A549 (cell line): ENCODE results near the gene FGGY. TPM values are rescaled to one million over a fixed set of nuclear protein-coding genes. Genes with fewer than 3 reads are reported as not detected.
A peak's percentile ranks its signal among the peaks of the same experiment; 100 is the strongest.

Experiments used
- ATAC-seq, 2 experiments: fragments of 200-7000 bp in 1 of 2; fragments of >200 bp in 1 of 2; cut with Nextera tagmentation in 1 of 2; cut with Tn5 transposase in 1 of 2; 3 replicates each; pipeline versions ENCODE4 v1.8.0 to v1.9.1; 2018 to 2020; ENCODE audit warnings: mild to moderate bottlenecking in 1 of 2, moderate library complexity in 1 of 2
- CTCF ChIA-PET: fragments of 300-600 bp; sonication (Branson Sonifier 250); formaldehyde crosslinking; extraction: SDS; loops from one replicate; lab custom pipeline; 2021; ENCODE audit warnings: antibody characterized with exemption, inconsistent platforms; lab: Yijun Ruan, JAX
- POLR2A ChIA-PET: fragments of 350-600 bp; formaldehyde crosslinking; extraction: SDS; loops from one replicate; lab custom pipeline; 2021; ENCODE audit warnings: antibody characterized with exemption, inconsistent platforms; lab: Yijun Ruan, JAX
- DNase-seq, 2 experiments: peaks; one replicate each; pipeline versions ENCODE4 v3.0.0 to v3.0.0-alpha.2; 2011 to 2016; ENCODE audit warnings: low read depth in 1 of 2, low spot score in 1 of 2
- FAIRE-seq: peaks from 2 replicates; lab custom pipeline; 2011; peaks lifted over from hg19 to GRCh38; lab: Jason Lieb, UNC
- H3K27ac ChIP-seq, 2 experiments: fragments of >200 bp; sonication (Bioruptor Twin); formaldehyde crosslinking; 3 replicates each; pipeline ENCODE4 v1.5.1; 2016 to 2017
- H3K4me1 ChIP-seq: fragments of >200 bp; sonication (Bioruptor Twin); formaldehyde crosslinking; 3 replicates; pipeline ENCODE4 v1.6.1; 2016
- H3K4me2 ChIP-seq: fragments of >200 bp; sonication (Bioruptor Twin); formaldehyde crosslinking; 3 replicates; pipeline ENCODE4 v1.6.1; 2016
- H3K4me3 ChIP-seq: fragments of >200 bp; sonication (Bioruptor Twin); formaldehyde crosslinking; 3 replicates; pipeline ENCODE4 v1.5.1; 2016
- H3K9me3 ChIP-seq: fragments of >200 bp; sonication (Bioruptor Twin); formaldehyde crosslinking; 3 replicates; pipeline ENCODE4 v1.6.1; 2016
- CBX8 ChIP-seq: fragments of 200-600 bp; sonication (generic); IDR thresholded peaks from 2 replicates; pipeline ENCODE4 v1.6.1; 2016
- EHF ChIP-seq: fragments of 250-450 bp; sonication (Bioruptor Pico); IDR thresholded peaks from 2 replicates; pipeline ENCODE4 v1.5.0; 2020; ENCODE audit warnings: mild to moderate bottlenecking
- ESRRA ChIP-seq: fragments of 150-350 bp; IDR thresholded peaks from 2 replicates; pipeline ENCODE4 v1.6.1; 2014; ENCODE audit warnings: mild to moderate bottlenecking, low read length, borderline replicate concordance
- FOXS1 ChIP-seq: fragments of 250-450 bp; sonication (Bioruptor Pico); IDR thresholded peaks from 2 replicates; pipeline ENCODE4 v1.5.0; 2020; ENCODE audit warnings: mild to moderate bottlenecking, moderate library complexity
- HOXB5 ChIP-seq: fragments of 250-450 bp; sonication (Bioruptor Pico); IDR thresholded peaks from 2 replicates; pipeline ENCODE4 v1.5.0; 2020; ENCODE audit warnings: mild to moderate bottlenecking, moderate library complexity
- JUNB ChIP-seq: fragments of >200 bp; sonication (Bioruptor Twin); formaldehyde crosslinking; IDR thresholded peaks from 2 replicates; pipeline ENCODE4 v1.6.1; 2016
- KDM1A ChIP-seq: fragments of 200-600 bp; sonication (generic); IDR thresholded peaks from 2 replicates; pipeline ENCODE4 v1.6.1; 2016; ENCODE audit warnings: low read depth, mild to moderate bottlenecking
- MAZ ChIP-seq: fragments of 150-350 bp; IDR thresholded peaks from 2 replicates; pipeline ENCODE4 v1.6.1; 2014; ENCODE audit warnings: antibody characterized with exemption, low read depth, low read length, borderline replicate concordance
- NPAS2 ChIP-seq: fragments of 250-450 bp; sonication (Bioruptor Pico); IDR thresholded peaks from 2 replicates; pipeline ENCODE4 v1.8.0; 2022; ENCODE audit warnings: mild to moderate bottlenecking, moderate library complexity, borderline replicate concordance
- NR3C1 ChIP-seq: fragments of >200 bp; sonication (Bioruptor Twin); formaldehyde crosslinking; IDR thresholded peaks from 3 replicates; pipeline ENCODE4 v1.6.1; 2017
- PHF8 ChIP-seq: fragments of 200-600 bp; sonication (generic); IDR thresholded peaks from 2 replicates; pipeline ENCODE4 v1.6.1; 2016; ENCODE audit warnings: low read depth, mild to moderate bottlenecking, antibody characterized with exemption, moderate library complexity, borderline replicate concordance
- POLR2A ChIP-seq: IDR thresholded peaks from 2 replicates; pipeline ENCODE4 v1.6.1; 2012; ENCODE audit warnings: mild to moderate bottlenecking, low read length
- RAD21 ChIP-seq, 2 experiments: fragments of >200 bp in 1 of 2; sonication (Bioruptor Twin) in 1 of 2; formaldehyde crosslinking in 1 of 2; IDR thresholded peaks in 1 of 2; conservative IDR thresholded peaks in 1 of 2; 2 replicates in 1 of 2; 3 replicates in 1 of 2; pipeline ENCODE4 v1.6.1; 2012 to 2018; ENCODE audit warnings: inconsistent platforms in 1 of 2
- RFX5 ChIP-seq: fragments of 450-650 bp; IDR thresholded peaks from 2 replicates; pipeline ENCODE4 v1.7.1; 2014; ENCODE audit warnings: antibody characterized with exemption, mild to moderate bottlenecking, moderate library complexity
- SREBF2 ChIP-seq: fragments of 450-650 bp; IDR thresholded peaks from 2 replicates; pipeline ENCODE4 v1.6.1; 2014; ENCODE audit warnings: mild to moderate bottlenecking, moderate library complexity
- TFCP2L1 ChIP-seq: fragments of 250-450 bp; sonication (Bioruptor Pico); IDR thresholded peaks from 2 replicates; pipeline ENCODE4 v1.5.0; 2021; ENCODE audit warnings: mild to moderate bottlenecking
- ZNF302 ChIP-seq: fragments of 250-450 bp; sonication (Bioruptor Pico); IDR thresholded peaks from 2 replicates; pipeline ENCODE4 v1.9.0; 2021; ENCODE audit warnings: inconsistent platforms, mild to moderate bottlenecking, moderate library complexity
- ZSCAN20 ChIP-seq: fragments of 250-450 bp; sonication (Bioruptor Pico); IDR thresholded peaks from 2 replicates; pipeline ENCODE4 v1.8.0; 2022; ENCODE audit warnings: mild to moderate bottlenecking, moderate library complexity
- WGBS: methylation state at CpG from one replicate; pipeline ENCODE4 v1.1.6; 2017; ENCODE audit errors: missing lambda C conversion rate; 5-methylcytosine and 5-hydroxymethylcytosine counted together
- polyA plus RNA-seq, 4 experiments: library from polyadenylated mRNA; depleted of rRNA in 3 of 4; stranded (reverse); fragments of >200 nt; fragmentation: RNase III in 1 of 4; extraction: RNeasy Plus Mini Kit Qiagen cat#74134 plus additional on column Dnase treatment in 1 of 4; gene quantifications; 2 replicates in 3 of 4; 3 replicates in 1 of 4; pipeline ENCODE4 v1.2.3, GENCODE V29; 2011 to 2017
- TF ChIP-seq, protein P1 (sequence below): IDR thresholded peaks from 2 replicates; pipeline ENCODE4 v1.6.1; 2012
- TF ChIP-seq, protein P2 (sequence below): fragments of 450-650 bp; IDR thresholded peaks from 2 replicates; pipeline ENCODE4 v1.6.1; 2014; ENCODE audit warnings: antibody characterized with exemption
- TF ChIP-seq, protein P3 (sequence below): fragments of >200 bp; sonication (Bioruptor Twin); formaldehyde crosslinking; IDR thresholded peaks from 3 replicates; pipeline ENCODE4 v1.6.1; 2016

Gene FGGY
- polyA plus RNA-seq, 2 of the 4 experiments (the other 2 are of a cell fraction), result 2.9 to 4.8 TPM

DNA sequence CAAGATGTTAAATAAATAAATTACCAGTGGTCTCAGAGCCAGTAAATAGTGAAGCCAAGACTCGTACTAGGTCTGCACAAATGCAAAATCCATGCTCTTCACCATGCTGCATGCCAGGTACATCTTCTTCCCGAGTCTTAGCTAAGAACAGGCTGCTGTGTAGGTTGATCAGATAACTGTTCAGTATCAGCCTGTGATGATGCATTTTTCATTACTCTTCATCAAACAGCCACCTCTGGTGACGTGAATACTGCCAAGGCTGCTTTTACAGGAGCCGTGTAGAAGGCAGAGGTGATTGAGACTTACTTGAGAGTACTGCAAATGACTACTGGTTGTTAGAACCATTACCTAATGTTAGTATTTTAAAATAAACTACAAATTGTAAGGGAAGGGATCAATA is 478.6 kb downstream of the FGGY start:
- ChIA-PET CTCF (interaction anchor here (2.6 kb wide), 1 partner anchor 16 kb away, joined by 14 read pairs; no protein-coding TSS in a partner anchor), POLR2A (no interaction called here)
- DNase-seq (no peak), ATAC-seq (no peak), FAIRE-seq (no peak)
- H3K4me2 ChIP-seq, result no peak overlapping the region
- TF ChIP-seq POLR2A, result no peak
- TF ChIP-seq EHF (CRISPR knock-in tag), result no peak
- TF ChIP-seq RAD21 (conservative IDR thresholded peaks at IDR 0.05 in 1 of 2, IDR thresholded peaks at IDR 0.05 in 1 of 2), result no peak
- TF ChIP-seq SREBF2, result no peak
- TF ChIP-seq PHF8, result no peak
- TF ChIP-seq JUNB, result no peak
- no peak for TF ChIP-seq ZSCAN20 (CRISPR knock-in tag)
- no peak for TF ChIP-seq CBX8
- no peak for TF ChIP-seq KDM1A
- no peak for TF ChIP-seq FOXS1 (CRISPR knock-in tag)
- TF ChIP-seq, protein P1, sequence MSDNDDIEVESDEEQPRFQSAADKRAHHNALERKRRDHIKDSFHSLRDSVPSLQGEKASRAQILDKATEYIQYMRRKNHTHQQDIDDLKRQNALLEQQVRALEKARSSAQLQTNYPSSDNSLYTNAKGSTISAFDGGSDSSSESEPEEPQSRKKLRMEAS, result no peak
- TF ChIP-seq ESRRA, result no peak
- no peak for TF ChIP-seq NPAS2 (CRISPR knock-in tag)
- H3K9me3 ChIP-seq, result no peaks in the 10 kb centered on the region
- H3K4me3 ChIP-seq, result no peak overlapping the region
- H3K4me1 ChIP-seq, result no peaks in the 10 kb centered on the region
- 37% methylated on average over 4 of the region's 4 CpGs for WGBS
- H3K27ac ChIP-seq, result no peak overlapping the region

DNA sequence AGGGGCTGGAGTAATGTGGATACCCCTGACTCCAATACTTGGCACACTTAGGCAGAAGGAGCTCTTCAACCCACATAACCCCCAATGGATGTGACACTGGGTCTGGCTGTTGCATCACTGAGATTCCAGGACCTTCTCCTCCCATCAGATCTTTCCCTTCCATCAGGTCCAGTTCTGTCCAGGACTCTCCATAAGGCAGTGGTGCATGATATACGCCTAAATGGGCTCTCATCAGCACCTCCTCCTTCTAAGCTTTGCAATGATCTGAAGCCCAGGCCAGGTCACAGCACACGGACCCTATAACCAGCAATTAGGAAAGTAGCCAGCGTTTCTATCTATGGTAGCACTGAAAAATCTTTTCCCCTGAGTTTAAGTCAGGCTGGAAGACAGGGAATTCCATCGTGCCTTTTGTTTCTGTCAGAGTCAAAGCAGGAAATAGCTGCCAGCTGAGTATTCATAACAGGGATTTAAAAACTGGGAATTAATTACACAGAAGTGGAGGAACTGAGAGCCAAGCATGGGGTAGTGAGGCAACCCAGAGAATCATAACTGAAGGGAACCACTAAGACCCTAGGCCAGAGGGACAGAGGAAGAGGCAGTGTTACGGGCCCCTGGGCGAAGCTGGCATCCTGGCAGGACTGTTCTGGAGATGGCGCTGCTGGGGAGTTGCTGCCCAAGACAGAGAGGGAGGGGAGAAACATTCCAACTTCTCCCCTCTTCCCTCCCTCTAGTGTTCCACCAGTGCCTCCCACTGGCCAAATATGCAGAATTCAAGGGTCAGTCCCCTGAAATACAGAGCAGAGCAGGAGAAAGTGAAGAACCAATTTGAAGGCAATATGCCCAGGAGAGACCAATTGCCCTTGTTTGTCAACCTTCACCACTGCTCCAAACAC is 480.3 kb downstream of the FGGY start:
- no peak for FAIRE-seq
- no peak for DNase-seq
- WGBS, result 53% methylated on average over 6 of the region's 7 CpGs
- no peaks in the 10 kb centered on the region for H3K4me1 ChIP-seq
- peak in 1 of 2 experiments; percentile 13; a peak in 1 of 5 replicates for TF ChIP-seq RAD21 (conservative IDR thresholded peaks at IDR 0.05 in 1 of 2, IDR thresholded peaks at IDR 0.05 in 1 of 2)
- TF ChIP-seq, protein P2, sequence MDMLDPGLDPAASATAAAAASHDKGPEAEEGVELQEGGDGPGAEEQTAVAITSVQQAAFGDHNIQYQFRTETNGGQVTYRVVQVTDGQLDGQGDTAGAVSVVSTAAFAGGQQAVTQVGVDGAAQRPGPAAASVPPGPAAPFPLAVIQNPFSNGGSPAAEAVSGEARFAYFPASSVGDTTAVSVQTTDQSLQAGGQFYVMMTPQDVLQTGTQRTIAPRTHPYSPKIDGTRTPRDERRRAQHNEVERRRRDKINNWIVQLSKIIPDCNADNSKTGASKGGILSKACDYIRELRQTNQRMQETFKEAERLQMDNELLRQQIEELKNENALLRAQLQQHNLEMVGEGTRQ, result no peak
- ChIA-PET CTCF (interaction anchor here (2.6 kb wide), 1 partner anchor 17 kb away, joined by 14 read pairs; no protein-coding TSS in a partner anchor), POLR2A (no interaction called here)
- no peaks in the 10 kb centered on the region for H3K9me3 ChIP-seq
- no peak overlapping the region for H3K4me3 ChIP-seq
- no peak overlapping the region for H3K27ac ChIP-seq
- no peak overlapping the region for H3K4me2 ChIP-seq
- no peak for ATAC-seq

DNA sequence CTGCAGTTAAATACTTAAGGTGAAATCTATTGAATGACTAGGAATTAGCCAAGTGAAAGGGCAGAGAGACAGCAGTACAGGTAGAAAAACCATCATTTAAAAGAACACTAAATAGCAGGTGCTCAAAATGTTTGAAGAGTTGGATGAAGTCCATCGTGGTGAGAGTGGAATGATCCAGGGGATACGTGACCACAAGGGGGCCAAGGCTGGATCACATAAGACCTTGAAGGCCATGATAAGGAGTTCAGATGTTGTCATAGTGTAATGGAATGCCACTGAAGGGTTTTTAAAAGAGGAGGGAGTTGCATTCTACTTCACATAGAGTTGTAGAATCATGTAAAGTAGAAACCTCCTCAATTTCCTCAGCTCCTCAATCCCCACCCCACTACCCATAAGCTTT is 483.1 kb downstream of the FGGY start:
- DNase-seq, result peak in 1 of 2 experiments; percentile 7
- WGBS, result 7% methylated on average over 2 of the region's 2 CpGs

More for the DNA sequence above, 483.1 kb downstream of the FGGY start:
- Histone ChIP-seq H3K4me2 (no peak overlapping the region), H3K9me3 (no peaks in the 10 kb centered on the region), H3K4me3 (no peak overlapping the region), H3K27ac (no peak overlapping the region), H3K4me1 (no peaks in the 10 kb centered on the region)
- TF ChIP-seq, protein P3, sequence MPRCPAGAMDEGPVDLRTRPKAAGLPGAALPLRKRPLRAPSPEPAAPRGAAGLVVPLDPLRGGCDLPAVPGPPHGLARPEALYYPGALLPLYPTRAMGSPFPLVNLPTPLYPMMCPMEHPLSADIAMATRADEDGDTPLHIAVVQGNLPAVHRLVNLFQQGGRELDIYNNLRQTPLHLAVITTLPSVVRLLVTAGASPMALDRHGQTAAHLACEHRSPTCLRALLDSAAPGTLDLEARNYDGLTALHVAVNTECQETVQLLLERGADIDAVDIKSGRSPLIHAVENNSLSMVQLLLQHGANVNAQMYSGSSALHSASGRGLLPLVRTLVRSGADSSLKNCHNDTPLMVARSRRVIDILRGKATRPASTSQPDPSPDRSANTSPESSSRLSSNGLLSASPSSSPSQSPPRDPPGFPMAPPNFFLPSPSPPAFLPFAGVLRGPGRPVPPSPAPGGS, result no peak
- TF ChIP-seq HOXB5 (CRISPR knock-in tag) (no peak), POLR2A (no peak), ZNF302 (CRISPR knock-in tag) (no peak), ESRRA (no peak), MAZ (no peak), RFX5 (no peak), NR3C1 (no peak), TFCP2L1 (CRISPR knock-in tag) (no peak), PHF8 (no peak)
- ATAC-seq (peak in 1 of 2 experiments; percentile 65; a peak in 2 of 6 replicates), FAIRE-seq (no peak)
- CTCF ChIA-PET, result interaction anchor here (0.5 kb wide), 1 partner anchor 19 kb away, joined by 3 read pairs; no protein-coding TSS in a partner anchor
- POLR2A ChIA-PET, result no interaction called here
